AG09309 (cell line): ENCODE data around the gene NOL4L.

Experiments
- DNase-seq: peaks from one replicate; pipeline ENCODE4 v3.0.0-alpha.2; 2010; ENCODE audit warnings: low read depth
- H3K4me3 ChIP-seq: 2 replicates; pipeline ENCODE4 v1.5.1; 2011; ENCODE audit warnings: mild to moderate bottlenecking, low read depth, low read length, moderate library complexity; ENCODE audit not compliant: control insufficient read depth
- TF ChIP-seq, protein P1 (sequence below): IDR thresholded peaks from 2 replicates; pipeline ENCODE4 v1.5.1; 2011; ENCODE audit warnings: mild to moderate bottlenecking, low read depth, low read length, inconsistent platforms; ENCODE audit not compliant: insufficient read depth, control insufficient read depth; ENCODE audit errors: missing control alignments

Gene NOL4L

GRCh38 chr20:32570401-32571190 lies 14.5 kb downstream of the NOL4L start:
- DNase-seq = no peak
- no peak overlapping the region for H3K4me3 ChIP-seq
- TF ChIP-seq, protein P1, sequence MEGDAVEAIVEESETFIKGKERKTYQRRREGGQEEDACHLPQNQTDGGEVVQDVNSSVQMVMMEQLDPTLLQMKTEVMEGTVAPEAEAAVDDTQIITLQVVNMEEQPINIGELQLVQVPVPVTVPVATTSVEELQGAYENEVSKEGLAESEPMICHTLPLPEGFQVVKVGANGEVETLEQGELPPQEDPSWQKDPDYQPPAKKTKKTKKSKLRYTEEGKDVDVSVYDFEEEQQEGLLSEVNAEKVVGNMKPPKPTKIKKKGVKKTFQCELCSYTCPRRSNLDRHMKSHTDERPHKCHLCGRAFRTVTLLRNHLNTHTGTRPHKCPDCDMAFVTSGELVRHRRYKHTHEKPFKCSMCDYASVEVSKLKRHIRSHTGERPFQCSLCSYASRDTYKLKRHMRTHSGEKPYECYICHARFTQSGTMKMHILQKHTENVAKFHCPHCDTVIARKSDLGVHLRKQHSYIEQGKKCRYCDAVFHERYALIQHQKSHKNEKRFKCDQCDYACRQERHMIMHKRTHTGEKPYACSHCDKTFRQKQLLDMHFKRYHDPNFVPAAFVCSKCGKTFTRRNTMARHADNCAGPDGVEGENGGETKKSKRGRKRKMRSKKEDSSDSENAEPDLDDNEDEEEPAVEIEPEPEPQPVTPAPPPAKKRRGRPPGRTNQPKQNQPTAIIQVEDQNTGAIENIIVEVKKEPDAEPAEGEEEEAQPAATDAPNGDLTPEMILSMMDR = no peak

DNA sequence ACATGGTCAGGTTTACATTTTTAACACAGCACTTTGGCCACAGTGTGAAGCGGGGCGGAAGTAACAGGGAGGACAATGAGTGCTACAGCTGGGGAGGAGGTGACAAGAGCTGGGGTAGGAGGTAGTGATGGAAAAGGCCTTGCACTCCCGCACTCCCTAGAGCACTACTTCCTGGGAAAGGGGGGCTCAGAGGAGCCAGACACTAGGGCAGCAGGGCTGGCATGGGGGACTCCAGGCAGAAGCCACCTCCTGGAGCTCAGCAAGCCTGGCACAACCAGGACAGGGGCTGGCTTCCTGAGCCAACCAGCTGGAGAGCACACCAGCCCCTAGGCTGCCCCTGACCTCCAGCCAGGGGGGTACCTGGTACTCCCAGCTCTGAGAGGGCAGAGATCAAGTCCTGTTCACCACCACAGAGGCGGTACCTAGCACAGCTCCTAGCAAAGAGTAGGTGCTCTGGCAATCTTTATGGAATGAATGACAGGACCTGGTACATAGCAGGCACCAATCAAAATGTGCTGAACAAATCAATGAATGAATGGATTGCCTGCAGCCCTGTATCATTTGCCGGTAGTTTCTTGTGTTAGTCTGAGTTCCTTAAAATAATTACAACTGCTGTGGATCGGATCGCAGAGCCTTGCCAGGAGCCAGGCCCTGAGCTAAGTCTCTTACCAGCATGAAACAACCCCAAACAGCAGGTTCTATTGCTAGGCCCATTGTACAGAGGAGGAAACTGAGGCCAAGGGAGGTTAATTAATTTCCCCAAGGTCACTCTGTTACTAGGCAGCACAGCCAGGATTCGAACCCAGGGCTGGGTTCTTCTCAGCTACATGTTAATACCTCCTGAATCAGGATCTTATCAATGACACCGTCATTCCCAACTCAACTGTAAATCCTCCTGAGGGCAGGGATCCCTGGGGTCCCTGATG lies 15.5 kb downstream of the NOL4L start:
- DNase-seq = no peak
- TF ChIP-seq, protein P1 = no peak
- no peak overlapping the region for H3K4me3 ChIP-seq

GRCh38 chr20:32569018-32569379 lies 16.1 kb downstream of the NOL4L start:
- H3K4me3 ChIP-seq = no peak overlapping the region
- no peak for DNase-seq
- TF ChIP-seq, protein P1 = no peak

DNA sequence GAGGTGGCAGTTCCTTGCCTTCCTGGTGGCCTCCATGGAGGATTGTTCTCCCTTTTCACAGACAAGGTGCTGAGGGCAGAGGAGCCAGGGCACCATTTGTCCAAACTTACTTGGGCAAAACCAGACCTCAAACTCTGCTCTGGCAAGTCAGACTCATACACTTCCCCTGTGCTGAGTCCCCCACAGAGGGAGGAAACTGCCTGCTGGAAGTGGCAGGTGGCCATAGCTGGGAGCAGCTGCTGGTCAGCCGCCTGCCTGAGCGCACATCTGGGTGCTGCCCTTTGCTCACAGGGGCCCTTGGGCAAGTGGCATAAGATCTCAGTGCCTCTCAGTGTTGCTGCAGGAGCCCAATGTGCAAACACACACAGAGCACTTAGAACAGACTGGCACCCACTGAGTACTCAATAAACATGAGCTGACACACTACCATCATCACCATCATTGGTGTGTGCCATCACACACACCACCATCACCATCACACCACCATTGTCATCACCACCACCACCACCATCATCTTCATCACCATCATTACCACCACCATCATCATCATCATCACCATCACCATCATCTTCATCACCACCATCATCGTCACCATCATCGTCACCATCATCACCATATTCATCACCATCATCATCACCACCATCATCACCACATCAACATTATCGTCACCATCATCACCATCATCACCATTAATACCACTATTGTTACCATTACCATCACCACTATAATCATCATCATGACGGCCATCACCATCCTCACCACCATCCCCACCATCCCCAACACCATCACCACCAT lies 17.6 kb downstream of the NOL4L start:
- no peak for DNase-seq
- TF ChIP-seq, protein P1 = no peak
- H3K4me3 ChIP-seq = no peak overlapping the region

GRCh38 chr20:32566379-32567374 lies 18.5 kb downstream of the NOL4L start:
- TF ChIP-seq, protein P1 = no peak
- no peak for DNase-seq
- no peak overlapping the region for H3K4me3 ChIP-seq
